Measurements from ENCODE around the gene MRPS22. TPM values are rescaled to one million over a fixed set of nuclear protein-coding genes. Genes with fewer than 3 reads are reported as not detected.

MRPS22 gene
- total RNA-seq, 1 experiment from 2014 or later, result 45.7 TPM

DNA sequence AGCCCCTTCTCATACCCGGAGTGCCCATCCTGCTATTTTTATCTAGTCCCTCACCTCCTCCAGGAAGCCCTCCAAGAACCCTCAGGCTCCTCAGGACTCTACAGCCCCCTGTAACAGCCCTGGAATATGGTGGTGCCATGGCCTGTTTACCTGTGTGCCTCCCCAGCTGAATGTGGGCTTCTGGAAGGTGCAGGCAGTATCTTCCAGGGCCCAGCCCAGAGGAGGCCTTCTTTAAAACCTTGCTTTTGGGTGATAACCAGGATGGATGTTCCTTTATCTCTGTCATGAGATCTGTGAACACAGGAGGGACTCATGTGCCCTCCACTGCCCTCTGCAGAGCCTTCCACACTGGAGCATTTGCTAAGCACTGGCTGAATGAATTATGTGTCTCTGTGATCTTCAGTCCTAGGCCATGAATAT lies 36.7 kb upstream of the MRPS22 start:
- Histone ChIP-seq H3K4me1 (ENCODE audit: insufficient read depth, low read length) (no peaks in the 10 kb centered on the region), H3K27me3 (ENCODE audit: insufficient read depth, low read length) (no peaks in the 10 kb centered on the region), H3T11ph (ENCODE audit: low read length) (no peak overlapping the region), H3K56ac (ENCODE audit: insufficient read length, low read depth, low read length) (no peak overlapping the region), H4K8ac (replicated peaks; ENCODE audit: insufficient read length, low read depth, low read length) (no peak overlapping the region), H3K23ac (ENCODE audit: insufficient read length, low read depth, low read length) (no peak overlapping the region), H3K9ac (ENCODE audit: extremely low read depth, insufficient read length, low read length) (no peak overlapping the region), H2BK15ac (ENCODE audit: low read depth, low read length) (no peak overlapping the region), H3K4me2 (ENCODE audit: insufficient read depth, insufficient read length, low read length) (no peak overlapping the region), H3K18ac (ENCODE audit: insufficient read length, low read depth, low read length) (no peak overlapping the region), H4K5ac (ENCODE audit: insufficient read length, low read depth, low read length) (no peak overlapping the region), H3K79me2 (ENCODE audit: insufficient read depth, low read length) (no peaks in the 10 kb centered on the region), H3K9me3 (ENCODE audit: control insufficient read depth, low read depth, low read length) (no peaks in the 10 kb centered on the region), H4K91ac (ENCODE audit: insufficient read length, low read depth, low read length) (no peak overlapping the region), H2AFZ (ENCODE audit: low read length) (no peak overlapping the region), H3K79me1 (ENCODE audit: insufficient read depth, low read depth, low read length, poor library complexity, severe bottlenecking) (no peaks in the 10 kb centered on the region), H3K4ac (ENCODE audit: low read depth, low read length) (no peak overlapping the region), H4K20me1 (ENCODE audit: control insufficient read depth, insufficient read depth, insufficient read length) (no peaks in the 10 kb centered on the region), H2BK20ac (ENCODE audit: low read depth, low read length, poor library complexity, severe bottlenecking) (no peak overlapping the region), H2BK5ac (ENCODE audit: insufficient read length, low read length) (no peak overlapping the region), H2BK120ac (ENCODE audit: low read depth, low read length, poor library complexity, severe bottlenecking) (no peak overlapping the region), H3K23me2 (ENCODE audit: insufficient read length, low read depth, low read length, poor library complexity, severe bottlenecking) (no peaks in the 10 kb centered on the region), H2AK5ac (ENCODE audit: insufficient read length, low read length) (no peak overlapping the region), H2BK12ac (ENCODE audit: insufficient read length, low read depth, low read length) (no peak overlapping the region), H3K14ac (ENCODE audit: insufficient read depth, low read length) (no peak overlapping the region; the same call in 1 of the 2 replicates), H3K27ac (ENCODE audit: insufficient read length, low read depth, low read length) (no peak overlapping the region)
- no peaks in the 10 kb centered on the region for H3K36me3 Mint-ChIP-seq (ENCODE audit: insufficient read depth in 1 of 3, low read depth in 3 of 3)
- TF ChIP-seq CTCF (conservative IDR thresholded peaks at IDR 0.05), result no peak
- peaks cover 12 to 16% of the 10 kb centered on the region in 2 experiments for H3K4me1 Mint-ChIP-seq
- H3K4me3 Mint-ChIP-seq, result no peak overlapping the region
- WGBS (ENCODE audit: extremely low coverage, insufficient read length, low lambda C conversion rate), result no CpG with 5 or more reads among the region's 1 CpG
- no peak for DNase-seq
- H3K9me3 Mint-ChIP-seq, result no peaks in the 10 kb centered on the region
- H3K27me3 Mint-ChIP-seq (ENCODE audit: low read depth), result peaks cover 2% of the 10 kb centered on the region; the same call in 1 of the 2 replicates
- H3K27ac Mint-ChIP-seq, result no peak overlapping the region

Measured in H9 (cell line).